HG03039 (cell line): ENCODE data around the gene PDIA4.
"Not testable (repeated sequence)": the region's sequence is repeated elsewhere in the genome, so short reads cannot be mapped to it uniquely, and the experiment has no call there.

Source experiments
- ATAC-seq: cut with Tn5 transposase; IDR thresholded peaks from one replicate; pipeline ENCODE4 v1.9.1; 2021; ENCODE audit warnings: mild to moderate bottlenecking, moderate library complexity; ENCODE audit not compliant: unreplicated experiment

PDIA4 gene

GRCh38 chr7:149028346-149029109 lies at the start of gene PDIA4:
Gene PDIA4 (minus strand): TSS chr7:149028505. CDS start chr7:149028408, 97 bp downstream.
- ATAC-seq: peak; percentile 93

GRCh38 chr7:149077594-149077993 lies 49.3 kb upstream of the PDIA4 start:
- ATAC-seq: no peak

- no peak for ATAC-seq
Measured at GRCh38 chr7:149075286-149075685, 47.0 kb upstream of the PDIA4 start.

- no peak for ATAC-seq
Measured at GRCh38 chr7:149074116-149074885, 46.0 kb upstream of the PDIA4 start.

GRCh38 chr7:149072438-149072775 lies 44.1 kb upstream of the PDIA4 start:
- no peak for ATAC-seq

- no peak for ATAC-seq
Measured at GRCh38 chr7:149071641-149072437, 43.5 kb upstream of the PDIA4 start.

GRCh38 chr7:149071182-149071635 lies 42.9 kb upstream of the PDIA4 start:
- ATAC-seq: no peak

GRCh38 chr7:149070372-149071125 lies 42.2 kb upstream of the PDIA4 start:
- no peak for ATAC-seq

GRCh38 chr7:149067869-149068268 lies 39.6 kb upstream of the PDIA4 start:
- no peak for ATAC-seq

- no peak for ATAC-seq
Measured at GRCh38 chr7:149063476-149063875, 35.2 kb upstream of the PDIA4 start.

- not testable (repeated sequence) for ATAC-seq
Measured at GRCh38 chr7:149062217-149062899, 34.1 kb upstream of the PDIA4 start.

GRCh38 chr7:149060156-149060555 lies 31.9 kb upstream of the PDIA4 start:
- no peak for ATAC-seq

GRCh38 chr7:149053885-149054284 lies 25.6 kb upstream of the PDIA4 start:
- no peak for ATAC-seq

GRCh38 chr7:149053384-149053783 lies 25.1 kb upstream of the PDIA4 start:
- no peak for ATAC-seq

- no peak for ATAC-seq
Measured at GRCh38 chr7:149050941-149051340, 22.6 kb upstream of the PDIA4 start.

GRCh38 chr7:149048805-149049204 lies 20.5 kb upstream of the PDIA4 start:
- ATAC-seq: no peak

GRCh38 chr7:149046416-149046815 lies 18.1 kb upstream of the PDIA4 start:
- ATAC-seq: no peak

GRCh38 chr7:149043936-149044335 lies 15.6 kb upstream of the PDIA4 start:
- ATAC-seq: no peak

- no peak for ATAC-seq
Measured at GRCh38 chr7:149041350-149041749, 13.0 kb upstream of the PDIA4 start.

- ATAC-seq: not testable (repeated sequence)
Measured at GRCh38 chr7:149038641-149039040, 10.3 kb upstream of the PDIA4 start.
